Umbilical cord (tissue), 2 donors: ENCODE data around the gene KLHL4. TPM values are rescaled to one million over a fixed set of nuclear protein-coding genes. Genes with fewer than 3 reads are reported as not detected.
"Not testable (repeated sequence)": the region's sequence is repeated elsewhere in the genome, so short reads cannot be mapped to it uniquely, and the experiment has no call there.

ENCODE experiments used
- DNase-seq: peaks from one replicate; pipeline ENCODE4 v3.0.0-alpha.2; 2015; ENCODE audit warnings: low spot score
- total RNA-seq: library from RNA; depleted of rRNA; stranded (reverse); fragments of >200 nt; gene quantifications from one replicate; pipeline ENCODE4 v1.2.3, GENCODE V29; 2014; ENCODE audit warnings: low replicate concordance; ENCODE audit not compliant: insufficient read depth

Gene KLHL4, protein sequence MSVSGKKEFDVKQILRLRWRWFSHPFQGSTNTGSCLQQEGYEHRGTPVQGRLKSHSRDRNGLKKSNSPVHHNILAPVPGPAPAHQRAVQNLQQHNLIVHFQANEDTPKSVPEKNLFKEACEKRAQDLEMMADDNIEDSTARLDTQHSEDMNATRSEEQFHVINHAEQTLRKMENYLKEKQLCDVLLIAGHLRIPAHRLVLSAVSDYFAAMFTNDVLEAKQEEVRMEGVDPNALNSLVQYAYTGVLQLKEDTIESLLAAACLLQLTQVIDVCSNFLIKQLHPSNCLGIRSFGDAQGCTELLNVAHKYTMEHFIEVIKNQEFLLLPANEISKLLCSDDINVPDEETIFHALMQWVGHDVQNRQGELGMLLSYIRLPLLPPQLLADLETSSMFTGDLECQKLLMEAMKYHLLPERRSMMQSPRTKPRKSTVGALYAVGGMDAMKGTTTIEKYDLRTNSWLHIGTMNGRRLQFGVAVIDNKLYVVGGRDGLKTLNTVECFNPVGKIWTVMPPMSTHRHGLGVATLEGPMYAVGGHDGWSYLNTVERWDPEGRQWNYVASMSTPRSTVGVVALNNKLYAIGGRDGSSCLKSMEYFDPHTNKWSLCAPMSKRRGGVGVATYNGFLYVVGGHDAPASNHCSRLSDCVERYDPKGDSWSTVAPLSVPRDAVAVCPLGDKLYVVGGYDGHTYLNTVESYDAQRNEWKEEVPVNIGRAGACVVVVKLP
- total RNA-seq, result 39.7 TPM

DNA sequence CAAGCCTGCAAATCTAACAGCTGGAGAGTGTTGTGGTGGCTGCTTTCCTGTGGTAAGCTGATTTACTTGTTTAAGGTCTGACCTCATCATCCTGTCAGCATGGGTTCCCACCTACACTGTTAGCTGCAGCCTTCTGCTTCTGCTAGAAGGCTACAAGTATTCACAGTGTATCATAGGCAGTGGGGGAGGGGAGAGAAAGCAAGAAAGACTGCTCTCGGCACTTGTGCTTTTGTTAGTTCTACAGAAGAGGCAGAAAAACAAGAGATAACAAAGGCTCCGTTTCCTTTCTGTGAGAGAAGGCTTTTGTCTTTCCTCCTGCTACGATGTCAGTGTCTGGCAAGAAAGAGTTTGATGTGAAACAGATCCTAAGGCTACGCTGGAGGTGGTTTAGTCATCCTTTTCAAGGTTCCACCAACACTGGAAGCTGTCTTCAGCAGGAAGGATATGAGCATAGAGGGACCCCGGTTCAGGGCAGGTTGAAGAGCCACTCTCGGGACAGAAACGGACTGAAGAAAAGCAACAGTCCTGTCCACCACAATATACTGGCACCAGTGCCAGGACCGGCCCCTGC lies at the start of gene KLHL4:
TSS of gene KLHL4 (plus strand) at position 232 of the 571 bp plus-strand sequence. CDS start at position 324, 92 bp downstream.
- DNase-seq, result peak; percentile 75

- no peak for DNase-seq
These were observed 48.7 kb upstream of the KLHL4 start for GRCh38 chrX:87468941-87469340.

GRCh38 chrX:87475793-87476192 lies 41.8 kb upstream of the KLHL4 start:
- no peak for DNase-seq

DNA sequence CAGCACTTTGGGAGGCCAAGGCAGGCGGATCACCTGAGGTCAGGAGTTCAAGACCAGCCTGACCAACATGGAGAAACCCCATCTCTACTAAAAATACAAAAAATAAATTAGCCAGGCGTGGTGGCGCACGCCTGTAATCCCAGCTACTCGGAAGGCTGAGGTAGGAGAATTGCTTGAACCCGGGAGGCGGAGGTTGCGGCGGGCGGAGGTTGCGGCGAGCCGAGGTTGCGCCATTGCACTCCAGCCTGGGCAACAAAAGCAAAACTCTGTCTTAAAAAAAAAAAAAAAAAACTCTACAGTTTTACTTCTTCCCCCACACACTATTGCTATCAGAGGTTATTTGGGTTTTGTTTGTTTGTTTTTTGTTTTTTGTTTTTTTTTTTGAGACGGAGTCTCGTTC lies 38.9 kb upstream of the KLHL4 start:
- DNase-seq, result not testable (repeated sequence)

DNA sequence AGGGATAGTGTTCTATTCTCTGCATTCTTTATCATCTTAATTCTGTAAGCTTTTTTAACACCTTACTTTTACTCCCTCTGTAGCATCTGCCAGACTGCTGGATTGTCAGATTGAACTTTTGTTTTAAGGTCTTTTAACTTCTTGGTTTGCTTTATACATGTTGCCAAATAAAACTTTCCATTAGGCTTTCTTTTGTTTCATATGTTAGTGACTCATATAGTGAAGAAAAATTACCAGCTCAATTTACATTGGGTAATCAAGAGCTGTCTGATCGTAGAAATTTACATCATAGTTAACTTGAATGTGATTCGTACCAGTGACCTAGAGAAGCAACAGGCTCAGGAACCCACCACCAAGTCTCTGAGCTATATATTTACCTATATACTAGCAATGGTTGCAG lies 28.5 kb upstream of the KLHL4 start:
- no peak for DNase-seq

DNA sequence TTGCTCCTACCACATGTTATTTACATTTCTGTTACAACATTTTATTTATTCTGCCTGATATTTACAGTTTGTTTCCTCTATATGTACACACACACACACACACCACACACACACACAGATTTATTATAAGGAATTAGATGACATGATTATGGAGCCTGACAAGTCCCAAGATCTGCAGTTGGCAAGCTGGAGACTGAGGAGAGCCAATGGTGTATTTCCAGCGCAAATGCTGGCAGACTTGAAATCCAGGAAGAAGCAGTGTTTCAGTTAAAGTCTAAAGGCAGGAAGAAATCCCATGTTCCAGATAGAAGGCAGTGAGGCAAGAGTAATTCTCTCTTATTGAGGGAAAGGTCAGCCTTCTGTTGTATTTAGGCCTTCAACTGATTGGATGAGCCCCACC lies 1.8 kb upstream of the KLHL4 start:
- peak; percentile 18 for DNase-seq

GRCh38 chrX:87516717-87517121 lies 883 bp upstream of the KLHL4 start:
- DNase-seq, result peak; percentile 46

GRCh38 chrX:87518504-87518903 lies 902 bp downstream of the KLHL4 start:
- DNase-seq, result peak; percentile 17

DNA sequence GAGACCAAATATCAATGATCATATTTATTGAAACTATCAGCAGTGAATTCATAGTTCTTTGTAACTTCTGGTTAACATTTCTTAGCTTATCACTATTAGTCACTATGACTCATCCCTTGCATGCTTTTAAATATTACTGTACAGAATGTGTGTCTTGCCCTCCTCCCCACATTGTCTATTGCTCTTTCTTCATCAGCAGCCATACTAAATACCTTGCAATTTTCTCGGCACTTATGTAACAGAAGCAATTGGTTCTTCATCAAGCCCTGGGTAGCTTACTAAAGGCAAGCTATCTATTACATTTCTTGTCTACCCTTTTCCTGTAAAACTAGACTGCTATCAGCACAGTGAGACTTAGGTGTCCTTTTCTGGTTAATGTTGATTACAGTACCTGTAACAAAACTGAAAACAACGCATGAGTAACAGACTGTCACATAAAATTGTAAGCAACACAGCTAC lies 8.2 kb downstream of the KLHL4 start:
- DNase-seq, result no peak

DNA sequence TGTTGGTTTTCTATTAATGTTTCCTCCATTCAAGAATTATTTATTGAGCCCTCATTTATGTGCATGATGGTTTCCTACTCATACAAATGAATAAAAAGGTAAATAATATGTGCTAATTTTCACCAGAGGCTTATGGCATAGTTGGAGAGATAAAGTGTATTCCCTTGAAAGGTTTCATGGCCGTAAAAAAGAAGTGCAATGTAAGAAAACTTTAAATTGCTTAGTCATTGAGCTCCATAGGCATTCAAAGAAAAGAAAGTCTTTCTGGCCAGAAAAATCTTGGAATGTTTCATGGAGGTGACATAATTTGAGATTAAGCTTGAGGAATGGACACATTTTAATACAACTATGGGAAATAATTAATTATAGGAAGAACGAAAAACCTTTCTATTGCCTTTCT lies 8.7 kb downstream of the KLHL4 start:
- no peak for DNase-seq

- DNase-seq, result no peak
These were observed 10.9 kb downstream of the KLHL4 start for GRCh38 chrX:87528487-87528886.

DNA sequence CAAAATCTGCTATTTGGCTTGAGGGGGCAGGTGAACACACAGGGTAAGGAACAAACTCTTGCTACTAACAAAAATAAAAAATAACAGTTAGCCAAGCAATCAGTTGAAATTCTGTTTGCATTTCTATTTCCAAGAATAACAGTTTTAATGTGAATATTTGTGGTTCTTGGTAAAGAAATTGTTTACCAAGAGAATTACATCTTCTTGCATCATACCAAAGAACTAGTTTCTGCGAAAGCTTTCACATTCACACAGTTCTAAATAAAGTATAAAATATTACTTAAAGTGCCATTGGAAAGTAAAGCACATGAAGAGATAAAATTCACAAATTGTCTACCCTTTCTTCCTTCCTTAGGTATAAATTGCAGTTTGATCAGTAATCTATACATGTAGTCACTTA lies 54.4 kb downstream of the KLHL4 start:
- no peak for DNase-seq

DNA sequence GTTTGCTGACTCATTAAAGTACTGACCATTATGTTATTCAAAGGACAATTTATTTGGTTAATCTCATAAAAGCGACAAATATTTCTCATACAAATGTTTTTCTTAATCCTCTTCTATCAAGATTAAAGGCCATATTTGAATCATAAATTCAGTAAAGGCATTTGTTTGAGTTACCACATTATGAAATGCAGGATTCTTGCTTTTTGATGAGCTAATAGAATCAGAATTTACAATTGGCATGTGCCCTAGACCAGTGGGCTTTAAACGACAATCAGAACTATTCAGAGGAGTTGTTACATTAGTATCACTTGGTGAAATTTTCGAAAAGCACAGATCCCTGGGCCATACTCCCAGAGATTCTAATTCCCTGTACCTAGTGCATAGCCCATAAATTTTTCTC lies 55.3 kb downstream of the KLHL4 start:
- no peak for DNase-seq

DNA sequence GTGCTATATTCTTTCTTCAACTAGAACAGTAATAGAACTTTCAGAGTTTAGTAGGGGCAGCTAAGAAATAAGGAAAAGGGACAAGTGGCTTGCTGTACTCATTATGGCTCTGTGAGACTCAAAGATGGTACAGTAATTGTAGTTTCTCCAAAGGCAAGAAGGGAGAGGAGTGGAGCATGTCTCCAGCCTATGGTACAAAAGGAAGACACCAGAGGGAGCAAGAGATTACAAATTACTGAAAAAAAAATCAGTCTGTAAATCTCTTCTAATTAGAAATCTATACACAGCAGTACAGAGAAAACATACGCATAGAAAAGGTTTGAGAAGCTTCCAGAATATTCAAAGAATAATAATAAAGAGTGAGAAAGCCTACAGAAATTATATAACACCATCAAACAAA lies 61.4 kb downstream of the KLHL4 start:
- no peak for DNase-seq

DNA sequence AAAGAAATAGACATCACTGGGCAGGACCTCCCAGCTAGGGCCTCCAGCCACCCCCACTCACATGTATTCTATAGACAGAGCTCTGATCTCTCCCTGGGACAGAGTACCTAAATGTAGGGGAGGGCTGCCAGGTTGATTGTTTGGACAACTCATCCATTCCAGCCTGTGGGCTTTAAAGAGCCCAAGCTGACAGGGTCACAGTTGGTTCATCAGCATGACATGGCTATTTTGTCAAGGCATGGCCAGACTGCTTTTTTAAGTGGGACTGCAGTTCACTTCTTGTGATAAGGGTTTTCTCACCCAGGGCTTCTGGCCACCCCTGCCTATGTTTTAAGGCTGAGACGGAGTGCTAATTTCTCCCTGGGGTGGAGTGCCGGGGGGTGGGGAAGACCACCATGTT lies 63.3 kb downstream of the KLHL4 start:
- DNase-seq, result no peak

DNA sequence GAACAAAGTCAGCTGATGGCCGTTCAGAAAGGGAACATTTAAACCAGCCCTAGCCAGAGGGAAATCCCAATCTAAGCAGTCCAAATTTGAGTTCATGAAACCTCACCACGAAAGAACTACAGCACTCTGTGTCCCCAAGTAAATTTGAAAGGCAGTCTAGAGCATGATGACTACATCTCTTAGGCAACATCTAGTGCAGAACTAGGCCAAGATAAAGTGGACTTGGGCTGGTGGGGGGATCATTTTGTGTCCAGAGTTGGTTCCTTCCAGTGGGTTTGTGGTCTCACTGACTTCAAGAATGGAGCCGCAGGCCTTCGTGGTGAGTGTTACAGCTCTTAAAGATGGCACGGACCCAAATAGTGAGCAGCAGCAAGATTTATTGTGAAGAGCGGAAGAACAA lies 64.9 kb downstream of the KLHL4 start:
- no peak for DNase-seq

DNA sequence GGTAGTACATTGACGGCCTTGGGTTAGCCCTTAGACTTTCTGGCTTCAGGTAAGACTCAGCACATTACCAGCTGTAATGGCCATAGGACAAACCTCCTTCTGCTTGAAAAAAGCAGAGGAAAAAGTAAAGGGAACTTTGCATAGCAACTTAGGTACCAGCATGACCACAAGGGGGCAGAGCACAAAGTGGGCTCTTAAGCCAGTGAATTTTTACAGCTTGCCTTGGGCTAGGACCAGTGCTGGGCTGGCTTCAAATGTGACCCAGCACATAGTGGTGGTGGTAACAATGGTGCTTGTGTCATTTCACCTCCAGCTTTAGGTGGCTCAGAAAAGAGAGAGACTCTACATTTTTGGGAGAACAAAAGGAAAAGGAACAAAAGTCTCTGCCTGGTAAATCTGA lies 66.1 kb downstream of the KLHL4 start:
- DNase-seq, result no peak

DNA sequence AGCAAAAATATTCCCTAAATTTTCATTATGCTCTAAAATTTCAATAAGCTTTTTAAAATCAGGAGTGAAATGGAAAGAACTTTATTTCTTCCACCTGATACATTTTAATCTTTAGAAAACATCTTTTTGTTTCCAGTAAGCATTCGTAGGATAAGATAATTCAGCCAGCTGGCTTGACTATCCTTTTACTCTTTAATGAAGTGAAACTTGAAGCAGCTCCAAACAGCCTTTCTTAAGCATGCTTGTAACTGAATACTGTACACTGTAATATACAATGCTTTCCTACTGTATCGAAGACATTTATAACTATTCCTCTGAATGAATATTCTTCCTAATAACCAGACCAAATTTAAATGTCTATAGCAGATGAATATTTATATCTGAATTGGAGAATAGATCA lies 98.8 kb downstream of the KLHL4 start:
- DNase-seq, result peak; percentile 13

- DNase-seq, result peak; percentile 74
These were observed 104.1 kb downstream of the KLHL4 start for GRCh38 chrX:87621697-87622096.

DNA sequence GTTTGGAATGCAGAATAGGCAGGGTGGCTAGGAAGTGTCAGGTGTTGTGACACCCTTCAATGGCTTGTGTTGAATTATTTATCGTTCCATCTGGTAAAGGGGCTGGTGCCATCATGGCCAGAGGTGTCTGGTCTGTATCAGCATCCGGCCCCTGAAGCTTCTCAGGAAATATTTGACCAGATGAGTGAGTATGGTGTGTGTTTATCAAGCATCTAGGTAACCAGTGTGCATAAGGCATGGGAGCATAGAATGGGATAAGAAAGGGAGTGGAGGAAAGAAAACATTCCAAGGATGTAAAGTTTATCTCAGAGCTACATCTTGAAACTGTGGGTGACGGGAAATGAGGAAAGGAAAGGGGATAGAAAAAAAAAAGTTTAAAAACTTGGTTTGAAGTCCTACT lies 109.4 kb downstream of the KLHL4 start:
- DNase-seq, result no peak

GRCh38 chrX:87634361-87634760 lies 116.8 kb downstream of the KLHL4 start:
- no peak for DNase-seq

DNA sequence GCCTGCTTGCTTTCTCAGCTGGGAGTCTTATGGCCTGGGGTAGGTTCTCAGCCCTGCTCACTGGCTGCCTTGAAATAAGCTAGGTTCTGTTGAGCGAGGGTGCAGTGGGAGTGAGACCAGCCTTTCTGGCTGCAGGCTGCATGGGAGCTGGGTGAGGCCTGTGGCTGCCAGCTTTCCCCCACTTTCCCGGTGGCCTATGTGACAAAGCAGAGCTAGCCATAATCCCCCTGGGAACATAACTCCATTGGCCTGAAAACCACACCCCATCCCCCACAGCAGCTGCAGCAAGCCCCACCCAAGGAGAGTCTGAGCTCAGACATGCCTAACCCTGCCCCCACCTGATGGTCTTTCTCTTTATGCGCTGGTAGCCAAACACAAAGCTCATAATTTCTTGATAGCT lies 118.9 kb downstream of the KLHL4 start:
- DNase-seq, result no peak

DNA sequence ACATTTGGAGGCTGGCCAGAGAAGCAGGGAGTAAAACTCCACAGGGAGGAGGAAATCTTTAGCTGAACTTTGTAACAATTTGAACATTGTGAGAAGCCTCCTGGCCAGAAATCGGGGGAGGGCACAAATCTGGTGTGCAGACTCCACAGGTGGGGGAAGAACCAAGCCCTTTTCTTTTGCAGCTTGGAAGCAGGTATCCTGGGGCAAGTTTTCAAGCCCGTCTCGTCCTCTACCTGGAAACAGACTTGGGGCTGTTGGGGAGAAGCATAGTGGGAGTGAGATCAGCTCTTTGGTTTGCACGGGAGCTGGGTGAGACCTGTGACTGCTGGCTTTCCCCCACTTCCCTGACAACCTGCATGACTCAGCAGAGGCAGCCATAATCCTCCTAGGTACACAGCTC lies 123.8 kb downstream of the KLHL4 start:
- not testable (repeated sequence) for DNase-seq
